ENCODE data around the gene CDKN3.

DNA sequence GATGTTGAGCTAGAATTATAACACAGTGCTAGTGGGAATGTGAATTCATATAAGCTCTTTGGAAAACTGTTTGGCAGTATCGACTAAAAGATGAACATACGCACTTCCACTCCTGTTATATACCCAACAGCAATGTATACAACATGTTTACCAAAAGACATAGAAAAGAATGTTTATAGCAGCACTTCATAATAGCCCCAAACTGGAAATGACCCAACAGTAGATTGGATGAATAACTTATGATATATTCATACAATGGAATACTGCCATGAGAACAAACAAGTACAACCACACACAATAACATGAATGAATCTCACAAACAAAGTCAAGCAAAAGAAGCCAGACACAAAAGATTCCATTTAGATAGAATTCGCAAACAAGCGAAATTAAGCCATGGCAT is 28.5 kb upstream of the CDKN3 start:
- TF ChIP-seq CTCF (conservative IDR thresholded peaks at IDR 0.05; ENCODE audit: low read length) = no peak
- no peak for TF ChIP-seq EZH2phosphoT487 (IDR thresholded peaks at IDR 0.05; ENCODE audit: borderline replicate concordance)

Data from Loucy (cell line).